IPS-20b (cell line): ENCODE measurements around the gene GPC5.
"Not testable (repeated sequence)": the region's sequence is repeated elsewhere in the genome, so short reads cannot be mapped to it uniquely, and the experiment has no call there.

Experiments
- H3K27ac ChIP-seq: one replicate; pipeline ENCODE4 v1.5.1; 2013; ENCODE audit warnings: low read length
- H3K27me3 ChIP-seq: 2 replicates; pipeline ENCODE4 v1.6.1; 2013; ENCODE audit warnings: mild to moderate bottlenecking, low read length, inconsistent platforms; ENCODE audit not compliant: insufficient read depth
- H3K36me3 ChIP-seq: 2 replicates; pipeline ENCODE4 v1.6.1; 2013; ENCODE audit warnings: low read depth, mild to moderate bottlenecking, inconsistent platforms, low read length, moderate library complexity; ENCODE audit not compliant: insufficient read depth
- H3K4me1 ChIP-seq: 2 replicates; pipeline ENCODE4 v1.6.1; 2013; ENCODE audit warnings: mild to moderate bottlenecking, control low read depth, inconsistent platforms, low read length, moderate library complexity; ENCODE audit not compliant: insufficient read depth
- H3K4me3 ChIP-seq: 2 replicates; pipeline ENCODE4 v1.5.1; 2013; ENCODE audit warnings: mild to moderate bottlenecking, low read length, inconsistent platforms
- H3K9ac ChIP-seq: 2 replicates; pipeline ENCODE4 v1.6.1; 2013; ENCODE audit warnings: low read depth, mild to moderate bottlenecking, inconsistent platforms, low read length, moderate library complexity
- H3K9me3 ChIP-seq: 2 replicates; pipeline ENCODE4 v1.6.1; 2013; ENCODE audit warnings: mild to moderate bottlenecking, low read depth, low read length, inconsistent platforms; ENCODE audit not compliant: insufficient read depth

Gene GPC5

GRCh38 chr13:92483894-92484293, 1085.5 kb downstream of the GPC5 start:
- Histone ChIP-seq H3K4me1 (no peaks in the 10 kb centered on the region), H3K4me3 (no peak overlapping the region), H3K9ac (no peak overlapping the region), H3K27ac (no peak overlapping the region), H3K36me3 (no peaks in the 10 kb centered on the region), H3K27me3 (no peaks in the 10 kb centered on the region), H3K9me3 (no peaks in the 10 kb centered on the region)

- Histone ChIP-seq H3K4me1 (no peaks in the 10 kb centered on the region), H3K9ac (no peak overlapping the region), H3K27me3 (no peaks in the 10 kb centered on the region), H3K27ac (no peak overlapping the region), H3K4me3 (no peak overlapping the region), H3K9me3 (no peaks in the 10 kb centered on the region), H3K36me3 (no peaks in the 10 kb centered on the region)
Measured at GRCh38 chr13:92487238-92487637, 1088.8 kb downstream of the GPC5 start.

GRCh38 chr13:92488249-92488852, 1089.9 kb downstream of the GPC5 start:
- Histone ChIP-seq H3K27ac (no peak overlapping the region), H3K9ac (no peak overlapping the region), H3K4me3 (no peak overlapping the region), H3K36me3 (no peaks in the 10 kb centered on the region), H3K4me1 (no peaks in the 10 kb centered on the region), H3K9me3 (no peaks in the 10 kb centered on the region), H3K27me3 (no peaks in the 10 kb centered on the region)

GRCh38 chr13:92491839-92492238, 1093.4 kb downstream of the GPC5 start:
- no peaks in the 10 kb centered on the region for H3K4me1 ChIP-seq
- H3K27ac ChIP-seq: no peak overlapping the region
- H3K36me3 ChIP-seq: no peaks in the 10 kb centered on the region
- H3K9ac ChIP-seq: no peak overlapping the region
- no peaks in the 10 kb centered on the region for H3K27me3 ChIP-seq
- H3K9me3 ChIP-seq: no peaks in the 10 kb centered on the region
- H3K4me3 ChIP-seq: no peak overlapping the region

GRCh38 chr13:92494915-92495314, 1096.5 kb downstream of the GPC5 start:
- Histone ChIP-seq H3K9me3 (no peaks in the 10 kb centered on the region), H3K27me3 (no peaks in the 10 kb centered on the region), H3K4me1 (no peaks in the 10 kb centered on the region), H3K27ac (no peak overlapping the region), H3K9ac (no peak overlapping the region), H3K4me3 (no peak overlapping the region), H3K36me3 (no peaks in the 10 kb centered on the region)

DNA sequence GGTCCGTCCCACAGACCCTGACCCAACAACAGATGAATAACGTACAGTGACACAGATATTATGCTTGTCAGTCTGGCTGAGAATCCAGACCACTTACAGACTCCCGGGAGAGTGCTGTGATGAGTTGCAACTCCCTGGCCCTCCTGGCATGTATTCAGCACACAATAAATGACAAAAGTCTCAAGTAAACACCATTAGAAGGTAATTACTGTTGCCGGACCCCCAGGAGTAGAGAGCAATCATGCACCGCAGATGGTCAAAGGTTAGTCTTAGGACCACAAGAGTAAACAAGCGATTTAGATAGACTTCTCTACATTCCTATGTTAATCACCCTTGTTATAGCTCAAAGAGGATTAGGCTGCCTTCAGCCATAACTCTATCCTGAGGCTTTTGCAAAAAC, 1101.8 kb downstream of the GPC5 start:
- H3K4me1 ChIP-seq: no peaks in the 10 kb centered on the region
- H3K27ac ChIP-seq: no peak overlapping the region
- no peak overlapping the region for H3K4me3 ChIP-seq
- no peaks in the 10 kb centered on the region for H3K9me3 ChIP-seq
- H3K36me3 ChIP-seq: no peaks in the 10 kb centered on the region
- no peak overlapping the region for H3K9ac ChIP-seq
- H3K27me3 ChIP-seq: no peaks in the 10 kb centered on the region

DNA sequence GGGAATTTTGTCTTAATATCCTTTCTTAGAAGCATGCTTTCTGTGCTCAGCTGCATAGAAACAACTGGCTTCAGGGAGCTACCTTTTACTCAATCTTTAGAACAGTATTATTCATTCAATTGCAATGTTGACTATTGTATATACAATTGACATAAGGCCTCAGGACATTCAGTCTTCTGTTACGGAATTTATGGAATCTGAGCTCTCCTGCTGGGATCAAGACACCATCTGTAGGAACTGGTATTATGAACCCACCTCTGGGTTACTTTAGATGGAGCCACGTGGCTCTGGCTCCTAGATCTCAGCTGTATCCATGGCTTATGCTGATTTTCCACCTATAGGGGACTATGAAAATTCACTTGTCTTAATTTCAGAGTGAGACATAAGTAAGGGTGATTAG, 1112.0 kb downstream of the GPC5 start:
- no peaks in the 10 kb centered on the region for H3K36me3 ChIP-seq
- no peak overlapping the region for H3K27ac ChIP-seq
- no peaks in the 10 kb centered on the region for H3K9me3 ChIP-seq

GRCh38 chr13:92512852-92513251, 1114.4 kb downstream of the GPC5 start:
- no peak overlapping the region for H3K27ac ChIP-seq
- H3K36me3 ChIP-seq: no peaks in the 10 kb centered on the region
- H3K4me1 ChIP-seq: no peaks in the 10 kb centered on the region
- H3K9me3 ChIP-seq: peaks cover 7% of the 10 kb centered on the region
- H3K4me3 ChIP-seq: no peak overlapping the region
- H3K9ac ChIP-seq: no peak overlapping the region
- H3K27me3 ChIP-seq: no peaks in the 10 kb centered on the region

More for the DNA sequence above, 1112.0 kb downstream of the GPC5 start:
- Histone ChIP-seq H3K27me3 (no peaks in the 10 kb centered on the region), H3K4me3 (no peak overlapping the region), H3K9ac (no peak overlapping the region), H3K4me1 (no peaks in the 10 kb centered on the region)

DNA sequence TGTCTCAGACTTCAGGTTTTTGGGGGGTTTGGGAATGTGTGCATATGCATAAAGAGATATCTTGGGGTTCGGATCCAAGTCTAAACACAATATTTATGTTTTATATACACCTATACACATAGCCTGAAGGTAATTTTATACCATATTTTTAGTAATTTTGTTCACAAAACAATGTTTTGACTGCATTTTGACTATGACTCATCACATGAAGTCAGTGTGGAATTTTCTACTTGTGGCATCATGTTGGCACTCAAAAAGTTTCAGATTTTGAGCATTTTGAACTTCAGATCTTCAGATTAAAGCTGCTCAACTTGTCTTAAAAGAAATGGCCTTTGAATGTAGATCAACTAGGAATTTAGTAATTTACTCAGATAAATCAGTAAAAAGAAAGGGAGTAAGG, 1115.3 kb downstream of the GPC5 start:
- H3K9me3 ChIP-seq: peaks cover 7% of the 10 kb centered on the region
- no peak overlapping the region for H3K4me3 ChIP-seq
- no peaks in the 10 kb centered on the region for H3K27me3 ChIP-seq
- H3K4me1 ChIP-seq: no peaks in the 10 kb centered on the region
- no peak overlapping the region for H3K9ac ChIP-seq
- no peak overlapping the region for H3K27ac ChIP-seq
- no peaks in the 10 kb centered on the region for H3K36me3 ChIP-seq

GRCh38 chr13:92514420-92515125, 1116.2 kb downstream of the GPC5 start:
- Histone ChIP-seq H3K27me3 (no peaks in the 10 kb centered on the region), H3K4me3 (no peak overlapping the region), H3K4me1 (no peaks in the 10 kb centered on the region), H3K9ac (no peak overlapping the region), H3K36me3 (no peaks in the 10 kb centered on the region), H3K9me3 (peaks cover 7% of the 10 kb centered on the region), H3K27ac (no peak overlapping the region)

DNA sequence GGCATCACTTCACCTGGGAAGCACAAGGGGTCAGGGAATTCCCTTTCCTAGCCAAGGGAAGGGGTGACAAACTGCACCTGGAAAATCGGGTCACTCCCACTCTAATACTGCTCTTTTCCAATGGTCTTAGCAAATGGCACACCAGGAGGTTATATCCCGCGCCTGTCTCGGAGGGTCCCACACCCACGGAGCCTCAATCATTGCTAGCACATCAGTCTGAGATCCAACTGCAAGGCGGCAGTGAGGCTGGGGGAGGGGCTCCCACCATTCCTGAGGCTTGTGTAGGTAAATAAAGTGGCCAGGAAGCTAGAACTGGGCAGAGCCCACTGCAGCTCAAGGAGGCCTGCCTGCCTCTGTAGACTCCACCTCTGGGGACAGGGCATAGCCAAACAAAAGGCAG, 1118.5 kb downstream of the GPC5 start:
- not testable (repeated sequence) for H3K9ac ChIP-seq, H3K4me1 ChIP-seq, H3K9me3 ChIP-seq, H3K4me3 ChIP-seq, H3K27ac ChIP-seq, H3K36me3 ChIP-seq, H3K27me3 ChIP-seq

DNA sequence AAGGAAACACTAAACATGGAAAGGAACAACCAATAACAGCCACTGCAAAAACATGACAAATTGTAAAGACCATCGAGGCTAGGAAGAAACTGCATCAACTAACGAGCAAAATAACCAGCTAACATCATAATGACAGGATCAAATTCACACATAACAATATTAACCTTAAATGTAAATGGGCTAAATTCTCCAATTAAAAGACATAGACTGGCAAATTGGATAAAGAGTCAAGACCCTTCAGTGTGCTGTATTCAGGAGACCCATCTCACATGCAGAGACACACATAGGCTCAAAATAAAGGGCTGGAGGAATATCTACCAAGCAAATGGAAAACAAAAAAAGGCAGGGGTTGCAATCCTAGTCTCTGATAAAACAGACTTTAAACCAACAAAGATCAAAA, 1120.2 kb downstream of the GPC5 start:
- H3K9ac ChIP-seq, H3K27me3 ChIP-seq, H3K4me1 ChIP-seq, H3K9me3 ChIP-seq, H3K4me3 ChIP-seq, H3K36me3 ChIP-seq, H3K27ac ChIP-seq: not testable (repeated sequence)
